DOHH2 (cell line): ENCODE data around the gene CHD3.

Experiments used
- H3F3A ChIP-seq: fragments of 200-600 bp; sonication (generic), shearing (Covaris generic); 2 replicates; pipeline ENCODE4 v1.6.0; 2016; ENCODE audit warnings: antibody characterized with exemption, mild to moderate bottlenecking; ENCODE audit not compliant: control insufficient read depth, insufficient read depth
- H3K27ac ChIP-seq: fragments of 200-600 bp; sonication (generic); 2 replicates; pipeline ENCODE4 v1.5.1; 2014; ENCODE audit warnings: low read depth, mild to moderate bottlenecking, low read length, moderate library complexity
- H3K27me3 ChIP-seq: fragments of 200-600 bp; sonication (generic); 2 replicates; pipeline ENCODE4 v1.6.1; 2014; ENCODE audit warnings: mild to moderate bottlenecking, low read length, mixed read lengths; ENCODE audit not compliant: control insufficient read depth
- H3K36me3 ChIP-seq: fragments of 200-600 bp; sonication (generic); 2 replicates; pipeline ENCODE4 v1.6.1; 2014; ENCODE audit warnings: mild to moderate bottlenecking, low read length, moderate library complexity, mixed read lengths; ENCODE audit not compliant: control insufficient read depth
- H3K4me1 ChIP-seq: fragments of 200-600 bp; sonication (generic); 2 replicates; pipeline ENCODE4 v1.6.1; 2014; ENCODE audit warnings: mild to moderate bottlenecking, low read length, mixed read lengths; ENCODE audit not compliant: control insufficient read depth
- H3K4me2 ChIP-seq: fragments of 200-600 bp; sonication (generic); 2 replicates; pipeline ENCODE4 v1.6.0; 2014; ENCODE audit warnings: mild to moderate bottlenecking, low read length, moderate library complexity
- H3K4me3 ChIP-seq: fragments of 200-600 bp; sonication (generic); 2 replicates; pipeline ENCODE4 v1.5.1; 2014; ENCODE audit warnings: mild to moderate bottlenecking, low read length, mixed read lengths
- H3K79me2 ChIP-seq: fragments of 200-600 bp; sonication (generic); 2 replicates; pipeline ENCODE4 v1.6.1; 2014; ENCODE audit warnings: mild to moderate bottlenecking, low read length, mixed read lengths; ENCODE audit not compliant: control insufficient read depth
- H3K9me2 ChIP-seq: fragments of 200-600 bp; sonication (generic); replicated peaks from 2 replicates; pipeline ENCODE4 v1.6.1; 2014; ENCODE audit warnings: mild to moderate bottlenecking, low read length, mixed read lengths; ENCODE audit not compliant: control insufficient read depth
- H3K9me3 ChIP-seq: fragments of 200-600 bp; sonication (generic); 2 replicates; pipeline ENCODE4 v1.6.1; 2014; ENCODE audit warnings: antibody characterized with exemption, low read length, mixed read lengths; ENCODE audit not compliant: control insufficient read depth, insufficient read depth
- H4K20me1 ChIP-seq: fragments of 200-600 bp; sonication (generic); 2 replicates; pipeline ENCODE4 v1.6.0; 2014; ENCODE audit warnings: low read depth, mild to moderate bottlenecking, antibody characterized with exemption, low read length, moderate library complexity; ENCODE audit not compliant: control insufficient read depth, insufficient read depth
- CTCF ChIP-seq: fragments of 200-600 bp; sonication (generic); IDR thresholded peaks from one replicate; pipeline ENCODE4 v1.5.1; 2014; ENCODE audit warnings: antibody characterized with exemption, mild to moderate bottlenecking, low read depth, low read length; ENCODE audit not compliant: poor library complexity, severe bottlenecking
- EZH2phosphoT487 ChIP-seq: fragments of 200-600 bp; sonication (generic); IDR thresholded peaks from 2 replicates; pipeline ENCODE4 v1.6.1; 2017; ENCODE audit warnings: borderline replicate concordance, mild to moderate bottlenecking, antibody characterized with exemption, low read length, moderate library complexity, mixed read lengths

The CHD3 gene

DNA sequence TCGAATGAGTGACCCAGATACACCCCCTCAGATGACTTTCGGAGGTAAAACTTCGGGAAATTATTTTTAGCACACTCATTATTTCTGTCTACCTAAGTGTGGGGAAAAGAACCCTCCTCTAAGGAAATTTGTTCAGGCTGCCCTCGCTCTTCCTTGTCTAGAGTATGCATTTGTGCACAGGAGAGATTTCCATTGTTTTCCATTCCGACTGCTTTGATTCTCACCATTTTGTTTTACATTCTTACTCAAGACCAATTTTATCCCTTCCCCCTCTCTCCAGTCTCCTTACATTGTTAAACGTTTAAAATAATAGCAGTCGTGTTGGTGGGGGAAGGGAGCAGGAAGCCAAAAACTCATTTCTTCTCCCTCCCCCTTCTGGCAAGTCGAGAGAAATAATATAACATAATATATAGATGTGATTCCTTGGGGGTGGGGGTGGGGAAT is 1.5 kb upstream of the CHD3 start:
- H3K27ac ChIP-seq, result peak overlapping the region; percentile 96

GRCh38 chr17:7887482-7888183 is 956 bp upstream of the CHD3 start:
- H4K20me1 ChIP-seq, result no peaks in the 10 kb centered on the region
- peaks cover 73% of the 10 kb centered on the region for H3K79me2 ChIP-seq
- peak overlapping the region; percentile 95 for H3K4me3 ChIP-seq
- H3K36me3 ChIP-seq, result peaks cover 63% of the 10 kb centered on the region
- no peaks in the 10 kb centered on the region for H3K27me3 ChIP-seq
- H3F3A ChIP-seq, result peaks cover 26% of the 10 kb centered on the region
- H3K4me1 ChIP-seq, result peaks cover 35% of the 10 kb centered on the region
- H3K9me3 ChIP-seq, result no peaks in the 10 kb centered on the region
- H3K27ac ChIP-seq, result peak overlapping the region; percentile 96
- TF ChIP-seq CTCF (no peak), EZH2phosphoT487 (no peak)
- no peaks in the 10 kb centered on the region for H3K9me2 ChIP-seq
- peak overlapping the region; percentile 99 for H3K4me2 ChIP-seq

More for the DNA sequence above, 1.5 kb upstream of the CHD3 start:
- no peaks in the 10 kb centered on the region for H4K20me1 ChIP-seq
- no peaks in the 10 kb centered on the region for H3K9me3 ChIP-seq
- H3K4me3 ChIP-seq, result peak overlapping the region; percentile 95
- peaks cover 32% of the 10 kb centered on the region for H3F3A ChIP-seq
- peak overlapping the region; percentile 99 for H3K4me2 ChIP-seq
- H3K9me2 ChIP-seq, result no peaks in the 10 kb centered on the region
- peaks cover 66% of the 10 kb centered on the region for H3K36me3 ChIP-seq
- peaks cover 79% of the 10 kb centered on the region for H3K79me2 ChIP-seq
- H3K27me3 ChIP-seq, result no peaks in the 10 kb centered on the region
- TF ChIP-seq CTCF (no peak), EZH2phosphoT487 (no peak)
- peaks cover 41% of the 10 kb centered on the region for H3K4me1 ChIP-seq

DNA sequence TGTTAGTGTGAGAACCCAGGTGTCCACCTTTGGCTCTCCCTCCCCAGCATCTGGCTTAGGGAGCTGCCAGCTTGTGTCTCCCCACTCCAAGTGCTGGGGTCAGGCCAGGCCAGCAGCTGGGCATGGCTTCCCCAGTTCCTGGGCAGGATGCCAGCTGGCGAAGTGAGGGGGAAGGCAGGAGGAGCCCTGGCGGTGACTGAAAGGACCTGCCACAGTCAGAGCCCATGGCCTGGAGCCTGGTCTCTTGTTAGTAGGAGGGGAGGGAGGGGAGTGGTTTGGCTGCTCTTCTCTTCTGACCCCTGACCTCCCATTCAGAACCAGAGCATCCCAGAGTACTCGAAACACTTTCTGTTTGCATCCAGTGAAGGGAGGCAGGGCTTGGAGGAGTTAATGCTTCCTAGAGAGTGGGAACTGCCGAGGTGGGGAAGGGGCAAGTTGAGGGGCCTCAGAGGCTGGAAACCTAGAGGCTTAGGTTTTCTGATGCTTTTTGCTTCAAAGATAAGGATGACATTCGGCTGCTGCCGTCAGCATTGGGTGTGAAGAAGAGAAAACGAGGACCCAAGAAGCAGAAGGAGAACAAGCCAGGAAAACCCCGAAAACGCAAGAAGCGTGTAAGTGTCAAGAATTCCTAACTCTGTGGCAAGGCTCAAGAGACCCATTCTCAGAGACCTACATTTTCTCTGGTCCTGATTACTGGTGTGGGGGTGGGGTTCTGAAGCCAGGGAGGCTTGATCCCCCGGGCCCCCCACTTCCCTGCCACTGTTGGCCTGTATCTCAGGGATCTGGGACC is 772 bp downstream of the CHD3 start:
- H3K4me3 ChIP-seq, result no peak overlapping the region
- H3K9me3 ChIP-seq, result no peaks in the 10 kb centered on the region

More for the DNA sequence above, 772 bp downstream of the CHD3 start:
- H3K4me2 ChIP-seq, result no peak overlapping the region
- no peaks in the 10 kb centered on the region for H3K27me3 ChIP-seq
- TF ChIP-seq CTCF, result no peak
- TF ChIP-seq EZH2phosphoT487, result no peak
- no peak overlapping the region for H3K27ac ChIP-seq
- H3F3A ChIP-seq, result peaks cover 12% of the 10 kb centered on the region
- peaks cover 57% of the 10 kb centered on the region for H3K79me2 ChIP-seq
- peaks cover 70% of the 10 kb centered on the region for H3K36me3 ChIP-seq
- H3K4me1 ChIP-seq, result peaks cover 20% of the 10 kb centered on the region
- no peaks in the 10 kb centered on the region for H3K9me2 ChIP-seq
- no peaks in the 10 kb centered on the region for H4K20me1 ChIP-seq
